CD8-positive, alpha-beta memory T cell (primary cell): ENCODE results near the gene CCDC88C. TPM values are rescaled to one million over a fixed set of nuclear protein-coding genes. Genes with fewer than 3 reads are reported as not detected.

Source experiments
- CTCF ChIA-PET: fragments of 350-600 bp; sonication (Branson Sonifier 250); formaldehyde crosslinking; loops from one replicate; lab custom pipeline; 2021; ENCODE audit warnings: antibody characterized with exemption; lab: Charles Lee
- POLR2A ChIA-PET: fragments of 350-600 bp; sonication (Branson Sonifier 250); formaldehyde crosslinking; loops from one replicate; lab custom pipeline; 2021; ENCODE audit warnings: antibody characterized with exemption; lab: Charles Lee
- DNase-seq, 5 donors: peaks; one replicate each; pipeline versions ENCODE4 v3.0.0 to v3.0.0-alpha.2; 2020 to 2022; ENCODE audit warnings: mixed read lengths in 1 of 5
- H3K27ac ChIP-seq: one replicate; pipeline ENCODE4 v1.7.0; 2013; ENCODE audit warnings: low read depth, mild to moderate bottlenecking, low read length, moderate library complexity
- H3K27me3 ChIP-seq: 2 replicates; pipeline ENCODE4 v1.7.0; 2013; ENCODE audit warnings: low read length, mild to moderate bottlenecking; ENCODE audit not compliant: insufficient read depth, poor library complexity, severe bottlenecking
- H3K36me3 ChIP-seq: 2 replicates; pipeline ENCODE4 v1.7.0; 2013; ENCODE audit warnings: mild to moderate bottlenecking, low read length, moderate library complexity; ENCODE audit not compliant: insufficient read depth
- H3K4me1 ChIP-seq: 2 replicates; pipeline ENCODE4 v1.7.0; 2013; ENCODE audit warnings: mild to moderate bottlenecking, low read length, moderate library complexity; ENCODE audit not compliant: insufficient read depth
- H3K4me3 ChIP-seq: 2 replicates; pipeline ENCODE4 v1.7.0; 2013; ENCODE audit warnings: mild to moderate bottlenecking, low read length
- H3K9me3 ChIP-seq: 2 replicates; pipeline ENCODE4 v1.7.0; 2013; ENCODE audit warnings: mild to moderate bottlenecking, low read length
- H3K27ac Mint-ChIP-seq, 8 donors: one replicate each; pipeline ENCODE4 v1.8.0; 2020 to 2021; ENCODE audit warnings: mixed read lengths in 8 of 8, mild to moderate bottlenecking in 6 of 8, inconsistent platforms in 3 of 8, moderate library complexity in 3 of 8
- H3K27me3 Mint-ChIP-seq, 2 donors: one replicate each; pipeline ENCODE4 v1.8.0; 2020 to 2021; ENCODE audit warnings: mixed read lengths in 2 of 2, mild to moderate bottlenecking in 1 of 2, moderate library complexity in 1 of 2
- H3K36me3 Mint-ChIP-seq, 3 donors: one replicate each; pipeline ENCODE4 v1.8.0; 2020 to 2021; ENCODE audit warnings: mixed read lengths in 3 of 3, inconsistent platforms in 1 of 3, mild to moderate bottlenecking in 1 of 3
- H3K4me1 Mint-ChIP-seq, 3 donors: one replicate each; pipeline ENCODE4 v1.8.0; 2020 to 2021; ENCODE audit warnings: mixed read lengths in 3 of 3, inconsistent platforms in 1 of 3, mild to moderate bottlenecking in 1 of 3
- H3K4me3 Mint-ChIP-seq, 7 donors: one replicate each; pipeline ENCODE4 v1.8.0; 2020 to 2021; ENCODE audit warnings: mixed read lengths in 7 of 7, mild to moderate bottlenecking in 6 of 7, moderate library complexity in 4 of 7, inconsistent platforms in 2 of 7
- H3K9me3 Mint-ChIP-seq, 5 donors: one replicate each; pipeline ENCODE4 v1.8.0; 2020 to 2022; ENCODE audit warnings: mixed read lengths in 5 of 5, mild to moderate bottlenecking in 3 of 5, moderate library complexity in 2 of 5, inconsistent platforms in 1 of 5
- polyA plus RNA-seq: library from polyadenylated mRNA; unstranded; fragments of 300-500 nt; fragmentation: Illumina TruSeq; gene quantifications from one replicate; pipeline ENCODE4 v1.2.3, GENCODE V29; 2021
- total RNA-seq, 2 experiments: library from RNA; stranded (reverse); gene quantifications; one replicate each; pipeline ENCODE4 v1.2.3, GENCODE V29; 2021

CCDC88C gene
- total and polyA plus RNA-seq, 3 experiments from 2014 or later = 42.3 to 74.1 (median 71.7) TPM

- peak overlapping the region; percentile 77 for H3K27ac ChIP-seq
These were observed 106.9 kb downstream of the CCDC88C start for GRCh38 chr14:91310606-91311283.

GRCh38 chr14:91309756-91310280 is 107.8 kb downstream of the CCDC88C start:
- H3K4me3 ChIP-seq = no peak overlapping the region
- no peak overlapping the region for H3K4me3 Mint-ChIP-seq
- H3K27me3 Mint-ChIP-seq = peaks cover 0 to 3% of the 10 kb centered on the region in 2 donors
- H3K36me3 Mint-ChIP-seq = peaks cover 28 to 94% (median 38%) of the 10 kb centered on the region in 3 donors
- H3K9me3 Mint-ChIP-seq = no peaks in the 10 kb centered on the region
- H3K27ac ChIP-seq = no peak overlapping the region
- H3K9me3 ChIP-seq = no peaks in the 10 kb centered on the region
- peaks cover 76% of the 10 kb centered on the region for H3K36me3 ChIP-seq
- peak overlapping the region; percentile 75 to 99 (median 92) for H3K27ac Mint-ChIP-seq
- POLR2A ChIA-PET = interaction anchor here (2.7 kb wide), 1 partner anchor 108 kb away, joined by 8 read pairs; the partner anchor contains the start of gene CCDC88C
- peaks cover 40 to 63% (median 62%) of the 10 kb centered on the region in 3 donors for H3K4me1 Mint-ChIP-seq
- CTCF ChIA-PET = interaction anchor here (0.5 to 2.6 kb wide), 5 partner anchors 9 to 602 kb away, joined by 3 to 10 read pairs (median 5); partner anchors contain the start of gene CCDC88C
- no peak for DNase-seq
- H3K27me3 ChIP-seq = no peaks in the 10 kb centered on the region
- peaks cover 27% of the 10 kb centered on the region for H3K4me1 ChIP-seq

More at GRCh38 chr14:91310606-91311283, 106.9 kb downstream of the CCDC88C start:
- Mint-ChIP-seq H3K9me3 (no peaks in the 10 kb centered on the region), H3K4me3 (peak overlapping the region; percentile 10 to 81 (median 76)), H3K27ac (peak overlapping the region; percentile 75 to 99 (median 96)), H3K4me1 (peaks cover 43 to 72% (median 63%) of the 10 kb centered on the region in 3 donors), H3K27me3 (peaks cover 0 to 3% of the 10 kb centered on the region in 2 donors), H3K36me3 (peaks cover 31 to 93% (median 34%) of the 10 kb centered on the region in 3 donors)
- Histone ChIP-seq H3K4me1 (peaks cover 36% of the 10 kb centered on the region), H3K27me3 (no peaks in the 10 kb centered on the region), H3K9me3 (no peaks in the 10 kb centered on the region), H3K4me3 (peak overlapping the region; percentile 13), H3K36me3 (peaks cover 74% of the 10 kb centered on the region)
- ChIA-PET POLR2A (interaction anchor here (0.6 to 2.7 kb wide), 2 partner anchors 93 to 107 kb away, joined by 3 to 8 read pairs; partner anchors contain the start of gene CCDC88C), CTCF (interaction anchor here (0.9 to 2.6 kb wide), 4 partner anchors 13 to 110 kb away, joined by 4 to 10 read pairs (median 6); partner anchors contain the start of gene CCDC88C)
- peak; percentile 20 to 71 (median 62) for DNase-seq

GRCh38 chr14:91308337-91308736 is 109.3 kb downstream of the CCDC88C start:
- Mint-ChIP-seq H3K4me1 (peaks cover 32 to 50% (median 50%) of the 10 kb centered on the region in 3 donors), H3K27me3 (peaks cover 0 to 2% of the 10 kb centered on the region in 2 donors), H3K9me3 (no peaks in the 10 kb centered on the region), H3K4me3 (peak overlapping the region in 1 of 7 donors; percentile 23), H3K27ac (peak overlapping the region; percentile 7 to 99 (median 71)), H3K36me3 (peaks cover 22 to 94% (median 33%) of the 10 kb centered on the region in 3 donors)
- H3K36me3 ChIP-seq = peaks cover 75% of the 10 kb centered on the region
- ChIA-PET CTCF (no interaction called here), POLR2A (no interaction called here)
- H3K9me3 ChIP-seq = no peaks in the 10 kb centered on the region
- H3K27me3 ChIP-seq = no peaks in the 10 kb centered on the region
- H3K4me1 ChIP-seq = peaks cover 29% of the 10 kb centered on the region
- no peak overlapping the region for H3K27ac ChIP-seq
- H3K4me3 ChIP-seq = no peak overlapping the region
- DNase-seq = no peak

GRCh38 chr14:91307652-91308051 is 110.0 kb downstream of the CCDC88C start:
- no peaks in the 10 kb centered on the region for H3K9me3 ChIP-seq
- H3K27me3 ChIP-seq = no peaks in the 10 kb centered on the region
- DNase-seq = no peak
- POLR2A ChIA-PET = no interaction called here
- H3K36me3 ChIP-seq = peaks cover 69% of the 10 kb centered on the region
- peaks cover 28 to 45% (median 44%) of the 10 kb centered on the region in 3 donors for H3K4me1 Mint-ChIP-seq
- peaks cover 0 to 2% of the 10 kb centered on the region in 2 donors for H3K27me3 Mint-ChIP-seq
- CTCF ChIA-PET = no interaction called here
- H3K4me1 ChIP-seq = peaks cover 33% of the 10 kb centered on the region
- no peak overlapping the region for H3K4me3 ChIP-seq
- no peak overlapping the region for H3K4me3 Mint-ChIP-seq
- no peaks in the 10 kb centered on the region for H3K9me3 Mint-ChIP-seq
- H3K27ac ChIP-seq = no peak overlapping the region
- H3K36me3 Mint-ChIP-seq = peaks cover 22 to 94% (median 29%) of the 10 kb centered on the region in 3 donors
- peak overlapping the region in 6 of 8 donors; percentile 12 to 89 (median 68) for H3K27ac Mint-ChIP-seq

GRCh38 chr14:91307046-91307445 is 110.6 kb downstream of the CCDC88C start:
- DNase-seq = no peak
- Histone ChIP-seq H3K27ac (no peak overlapping the region), H3K4me3 (no peak overlapping the region), H3K4me1 (peaks cover 34% of the 10 kb centered on the region), H3K9me3 (no peaks in the 10 kb centered on the region), H3K27me3 (no peaks in the 10 kb centered on the region), H3K36me3 (peaks cover 72% of the 10 kb centered on the region)
- H3K27me3 Mint-ChIP-seq = peaks cover 0 to 2% of the 10 kb centered on the region in 2 donors
- no peaks in the 10 kb centered on the region for H3K9me3 Mint-ChIP-seq
- H3K27ac Mint-ChIP-seq = peak overlapping the region in 5 of 8 donors; percentile 56 to 82 (median 64)
- no peak overlapping the region for H3K4me3 Mint-ChIP-seq
- POLR2A ChIA-PET = no interaction called here
- peaks cover 32 to 47% (median 47%) of the 10 kb centered on the region in 3 donors for H3K4me1 Mint-ChIP-seq
- CTCF ChIA-PET = no interaction called here
- H3K36me3 Mint-ChIP-seq = peaks cover 22 to 95% (median 27%) of the 10 kb centered on the region in 3 donors

- H3K9me3 Mint-ChIP-seq = no peaks in the 10 kb centered on the region
- peaks cover 22 to 98% (median 31%) of the 10 kb centered on the region in 3 donors for H3K36me3 Mint-ChIP-seq
- CTCF ChIA-PET = no interaction called here
- Histone ChIP-seq H3K4me3 (no peak overlapping the region), H3K27ac (no peak overlapping the region), H3K27me3 (no peaks in the 10 kb centered on the region), H3K4me1 (peaks cover 32% of the 10 kb centered on the region), H3K9me3 (no peaks in the 10 kb centered on the region), H3K36me3 (peaks cover 77% of the 10 kb centered on the region)
- H3K4me1 Mint-ChIP-seq = peaks cover 33 to 50% (median 50%) of the 10 kb centered on the region in 3 donors
- peaks cover 0 to 2% of the 10 kb centered on the region in 2 donors for H3K27me3 Mint-ChIP-seq
- H3K4me3 Mint-ChIP-seq = no peak overlapping the region
- no peak for DNase-seq
- POLR2A ChIA-PET = no interaction called here
- peak overlapping the region in 6 of 8 donors; percentile 17 to 82 (median 64) for H3K27ac Mint-ChIP-seq
These were observed 111.1 kb downstream of the CCDC88C start for GRCh38 chr14:91306547-91306946.

GRCh38 chr14:91305650-91306431 is 111.8 kb downstream of the CCDC88C start:
- peaks cover 22 to 98% (median 31%) of the 10 kb centered on the region in 3 donors for H3K36me3 Mint-ChIP-seq
- no peaks in the 10 kb centered on the region for H3K9me3 ChIP-seq
- H3K4me1 Mint-ChIP-seq = peaks cover 26 to 44% (median 43%) of the 10 kb centered on the region in 3 donors
- no peaks in the 10 kb centered on the region for H3K27me3 ChIP-seq
- CTCF ChIA-PET = interaction anchor here (0.9 to 1.9 kb wide), 2 partner anchors 50 to 128 kb away, joined by 3 to 4 read pairs; no protein-coding TSS in a partner anchor
- H3K36me3 ChIP-seq = peaks cover 84% of the 10 kb centered on the region
- H3K4me3 Mint-ChIP-seq = no peak overlapping the region
- H3K27ac ChIP-seq = no peak overlapping the region
- DNase-seq = no peak
- no peak overlapping the region for H3K4me3 ChIP-seq
- no peaks in the 10 kb centered on the region for H3K9me3 Mint-ChIP-seq
- POLR2A ChIA-PET = interaction anchor here (0.7 kb wide), 1 partner anchor 16 kb away, joined by 3 read pairs; no protein-coding TSS in a partner anchor
- H3K27me3 Mint-ChIP-seq = peaks cover 0 to 4% of the 10 kb centered on the region in 2 donors
- peak overlapping the region in 7 of 8 donors; percentile 9 to 82 (median 35) for H3K27ac Mint-ChIP-seq
- peaks cover 25% of the 10 kb centered on the region for H3K4me1 ChIP-seq
